ENCODE data around the gene PCSK4.
A peak's percentile ranks its signal among the peaks of the same experiment; 100 is the strongest.
"Not testable (repeated sequence)": the region's sequence is repeated elsewhere in the genome, so short reads cannot be mapped to it uniquely, and the experiment has no call there.

Gene PCSK4

GRCh38 chr19:1522838-1523237, 32.7 kb upstream of the PCSK4 start:
- H3K36me3 Mint-ChIP-seq (ENCODE audit: low read depth): no peaks in the 10 kb centered on the region
- peaks cover 51% of the 10 kb centered on the region for H3K27me3 Mint-ChIP-seq (ENCODE audit: low read depth)
- H3K4me3 Mint-ChIP-seq: no peak overlapping the region
- H3K9me3 Mint-ChIP-seq: no peaks in the 10 kb centered on the region
- H3K4me1 Mint-ChIP-seq: peaks cover 12% of the 10 kb centered on the region
- TF ChIP-seq, protein P1, sequence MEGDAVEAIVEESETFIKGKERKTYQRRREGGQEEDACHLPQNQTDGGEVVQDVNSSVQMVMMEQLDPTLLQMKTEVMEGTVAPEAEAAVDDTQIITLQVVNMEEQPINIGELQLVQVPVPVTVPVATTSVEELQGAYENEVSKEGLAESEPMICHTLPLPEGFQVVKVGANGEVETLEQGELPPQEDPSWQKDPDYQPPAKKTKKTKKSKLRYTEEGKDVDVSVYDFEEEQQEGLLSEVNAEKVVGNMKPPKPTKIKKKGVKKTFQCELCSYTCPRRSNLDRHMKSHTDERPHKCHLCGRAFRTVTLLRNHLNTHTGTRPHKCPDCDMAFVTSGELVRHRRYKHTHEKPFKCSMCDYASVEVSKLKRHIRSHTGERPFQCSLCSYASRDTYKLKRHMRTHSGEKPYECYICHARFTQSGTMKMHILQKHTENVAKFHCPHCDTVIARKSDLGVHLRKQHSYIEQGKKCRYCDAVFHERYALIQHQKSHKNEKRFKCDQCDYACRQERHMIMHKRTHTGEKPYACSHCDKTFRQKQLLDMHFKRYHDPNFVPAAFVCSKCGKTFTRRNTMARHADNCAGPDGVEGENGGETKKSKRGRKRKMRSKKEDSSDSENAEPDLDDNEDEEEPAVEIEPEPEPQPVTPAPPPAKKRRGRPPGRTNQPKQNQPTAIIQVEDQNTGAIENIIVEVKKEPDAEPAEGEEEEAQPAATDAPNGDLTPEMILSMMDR (IDR thresholded peaks at IDR 0.05; ENCODE audit: unreplicated experiment in 3 of 3): no peak
- no peak overlapping the region for H3K27ac Mint-ChIP-seq

DNA sequence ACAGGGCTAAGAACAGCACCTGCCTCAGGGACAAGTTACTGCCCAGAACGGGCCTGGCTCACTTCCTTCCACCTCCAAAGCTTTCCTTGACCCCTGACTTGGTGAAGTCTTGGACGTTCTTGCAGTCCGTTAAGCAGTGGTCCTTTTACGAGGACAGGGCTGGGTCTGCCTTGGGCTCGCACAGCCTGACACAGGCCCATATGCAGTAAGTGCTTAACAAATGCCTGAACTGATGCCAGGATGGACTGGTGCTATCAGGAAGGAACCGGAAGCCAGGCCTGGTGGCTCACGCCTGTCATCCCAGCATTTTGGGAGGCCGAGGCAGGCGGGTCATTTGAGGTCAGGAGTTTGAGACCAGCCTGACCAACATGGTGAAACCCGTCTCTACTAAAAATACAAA, 31.9 kb upstream of the PCSK4 start:
- Mint-ChIP-seq H3K27ac (no peak overlapping the region), H3K4me1 (peaks cover 12% of the 10 kb centered on the region), H3K36me3 (ENCODE audit: low read depth) (no peaks in the 10 kb centered on the region), H3K9me3 (no peaks in the 10 kb centered on the region), H3K27me3 (ENCODE audit: low read depth) (peaks cover 49% of the 10 kb centered on the region), H3K4me3 (peak overlapping the region in 1 of 3 experiments; percentile 29)
- TF ChIP-seq, protein P1 (IDR thresholded peaks at IDR 0.05; ENCODE audit: unreplicated experiment in 3 of 3): no peak

DNA sequence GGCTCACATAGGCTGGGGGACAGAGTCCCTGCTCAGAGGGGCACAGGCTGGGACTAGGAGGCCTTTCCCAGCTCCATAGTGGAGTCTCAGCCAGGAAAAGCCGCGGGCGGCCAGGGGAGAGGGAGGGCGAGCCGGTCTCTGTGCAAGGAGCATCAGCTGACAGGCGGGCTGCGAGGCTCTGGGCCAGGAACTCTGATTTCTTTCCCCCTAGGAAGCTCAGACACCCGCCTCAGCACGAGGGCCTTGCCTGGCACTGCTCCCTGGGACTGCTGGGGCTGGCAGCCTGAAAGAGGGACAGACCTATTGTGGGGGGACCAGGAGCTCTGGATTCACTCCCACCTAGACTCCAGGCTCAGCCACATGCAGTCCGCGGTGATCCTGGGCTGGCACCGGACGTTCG, 31.5 kb upstream of the PCSK4 start:
- TF ChIP-seq, protein P1 (IDR thresholded peaks at IDR 0.05; ENCODE audit: unreplicated experiment in 3 of 3): no peak
- Mint-ChIP-seq H3K36me3 (ENCODE audit: low read depth) (no peaks in the 10 kb centered on the region), H3K27ac (no peak overlapping the region), H3K4me3 (no peak overlapping the region), H3K9me3 (no peaks in the 10 kb centered on the region), H3K27me3 (ENCODE audit: low read depth) (peaks cover 50% of the 10 kb centered on the region), H3K4me1 (peaks cover 12% of the 10 kb centered on the region)

- Mint-ChIP-seq H3K27me3 (ENCODE audit: low read depth) (peaks cover 48% of the 10 kb centered on the region), H3K4me3 (no peak overlapping the region)
These were observed 30.1 kb upstream of the PCSK4 start for GRCh38 chr19:1520203-1520780.

DNA sequence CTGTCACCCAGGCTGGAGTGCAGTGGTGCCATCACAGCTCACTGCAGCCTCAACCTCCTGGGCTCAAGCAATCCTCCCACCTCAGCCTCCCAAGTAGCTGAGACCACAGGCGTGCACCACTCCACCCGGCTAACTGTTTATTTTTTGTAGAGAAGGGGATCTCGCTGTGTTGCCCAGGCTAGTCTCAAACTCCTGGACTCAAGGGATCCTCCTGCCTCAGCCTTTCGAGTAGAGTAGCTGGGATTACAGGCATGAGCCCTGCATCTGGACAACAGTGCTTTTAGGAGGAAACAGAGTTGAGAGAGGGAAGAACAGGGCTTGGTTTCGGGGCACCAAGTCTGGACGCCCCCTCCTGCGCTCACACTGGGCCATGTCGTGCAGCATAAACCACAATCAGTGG, 29.7 kb upstream of the PCSK4 start:
- H3K27me3 Mint-ChIP-seq (ENCODE audit: low read depth): peaks cover 46% of the 10 kb centered on the region
- H3K9me3 Mint-ChIP-seq; H3K4me3 Mint-ChIP-seq; H3K27ac Mint-ChIP-seq; H3K4me1 Mint-ChIP-seq; H3K36me3 Mint-ChIP-seq (ENCODE audit: low read depth): not testable (repeated sequence)

More at GRCh38 chr19:1520203-1520780, 30.1 kb upstream of the PCSK4 start:
- TF ChIP-seq, protein P1 (IDR thresholded peaks at IDR 0.05; ENCODE audit: unreplicated experiment in 3 of 3): no peak
- H3K4me1 Mint-ChIP-seq: peaks cover 12% of the 10 kb centered on the region
- H3K36me3 Mint-ChIP-seq (ENCODE audit: low read depth): no peaks in the 10 kb centered on the region
- no peak overlapping the region for H3K27ac Mint-ChIP-seq
- H3K9me3 Mint-ChIP-seq: peaks cover 3% of the 10 kb centered on the region

DNA sequence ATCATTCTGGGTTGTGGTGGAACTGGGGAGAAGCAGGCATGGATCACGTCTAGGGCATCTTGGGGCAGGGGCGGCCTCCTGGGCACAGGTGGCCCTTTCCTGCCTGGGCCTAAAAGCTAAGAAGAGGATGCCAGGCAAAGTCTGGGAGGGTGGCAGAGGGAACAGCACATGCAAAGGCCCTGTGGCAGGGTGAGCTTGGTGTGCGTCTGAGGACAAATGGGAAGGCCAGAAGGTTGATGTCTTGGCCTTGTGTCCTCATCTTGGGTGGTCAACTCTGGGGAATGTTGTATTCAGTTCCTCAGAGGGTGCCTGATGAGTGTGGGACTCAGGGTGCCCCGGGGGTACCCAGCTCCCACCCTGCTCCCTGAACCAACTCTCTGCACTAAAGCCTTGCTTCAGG, 28.3 kb upstream of the PCSK4 start:
- Mint-ChIP-seq H3K36me3 (ENCODE audit: low read depth) (no peaks in the 10 kb centered on the region), H3K4me3 (no peak overlapping the region), H3K27me3 (ENCODE audit: low read depth) (peaks cover 45% of the 10 kb centered on the region), H3K27ac (no peak overlapping the region), H3K9me3 (peaks cover 3% of the 10 kb centered on the region), H3K4me1 (peaks cover 4% of the 10 kb centered on the region)
- TF ChIP-seq, protein P1 (IDR thresholded peaks at IDR 0.05; ENCODE audit: unreplicated experiment in 3 of 3): no peak
